ENCODE data around the gene TMOD3. TPM values are rescaled to one million over a fixed set of nuclear protein-coding genes. Genes with fewer than 3 reads are reported as not detected.
A peak's percentile ranks its signal among the peaks of the same experiment; 100 is the strongest.

Gene TMOD3
- total and polyA plus RNA-seq, 12 donors: 5.4 to 28.7 (median 18.2) TPM

GRCh38 chr15:51869060-51869421, 39.6 kb downstream of the TMOD3 start:
- ATAC-seq: no peak
- Histone ChIP-seq H3K4me1 (peaks cover 0 to 5% (median 0%) of the 10 kb centered on the region in 9 donors), H3K27ac (no peak overlapping the region), H3K36me3 (peaks cover 0 to 91% (median 23%) of the 10 kb centered on the region in 9 donors), H3K9me3 (peaks cover 0 to 7% (median 0%) of the 10 kb centered on the region in 11 donors), H3K27me3 (no peaks in the 10 kb centered on the region), H3K4me3 (no peak overlapping the region)
- TF ChIP-seq CTCF (IDR thresholded peaks at IDR 0.05): no peak
- WGBS, 2 donors: 68 to 75% methylated on average over 2 of the region's 2 CpGs
- intact Hi-C loops (cut with DNase I): no loop called here
- DNase-seq: no peak

DNA sequence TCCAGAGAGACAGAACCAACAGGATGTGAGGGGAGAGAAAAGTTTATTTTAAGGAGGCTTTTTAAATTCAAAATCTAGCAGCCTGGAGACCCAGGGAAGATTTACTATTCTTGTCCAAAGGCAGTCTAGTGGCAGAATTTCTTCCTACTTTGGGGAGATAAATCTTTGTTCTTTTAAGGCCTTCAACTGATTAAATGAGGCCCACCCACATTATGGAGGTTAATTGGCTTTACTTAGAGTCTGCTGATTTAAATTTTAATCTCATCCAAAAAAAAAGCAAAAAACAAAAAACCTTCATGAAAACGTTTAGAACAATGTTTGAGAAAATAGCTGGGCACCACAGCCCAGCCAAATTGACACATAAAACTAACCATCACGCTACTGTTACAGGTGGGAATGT, 41.3 kb downstream of the TMOD3 start:
- peaks cover 0 to 22% (median 10%) of the 10 kb centered on the region in 9 donors for H3K4me1 ChIP-seq
- ATAC-seq (no peak), DNase-seq (no peak)
- H3K36me3 ChIP-seq: peaks cover 0 to 84% (median 14%) of the 10 kb centered on the region in 9 donors
- WGBS, 2 donors: 73 to 82% methylated on average over 2 of the region's 2 CpGs
- no peaks in the 10 kb centered on the region for H3K27me3 ChIP-seq
- H3K9me3 ChIP-seq: peaks cover 0 to 7% (median 0%) of the 10 kb centered on the region in 11 donors
- TF ChIP-seq CTCF (IDR thresholded peaks at IDR 0.05): no peak
- H3K27ac ChIP-seq: no peak overlapping the region
- no peak overlapping the region for H3K4me3 ChIP-seq
- intact Hi-C loops (cut with DNase I): no loop called here

DNA sequence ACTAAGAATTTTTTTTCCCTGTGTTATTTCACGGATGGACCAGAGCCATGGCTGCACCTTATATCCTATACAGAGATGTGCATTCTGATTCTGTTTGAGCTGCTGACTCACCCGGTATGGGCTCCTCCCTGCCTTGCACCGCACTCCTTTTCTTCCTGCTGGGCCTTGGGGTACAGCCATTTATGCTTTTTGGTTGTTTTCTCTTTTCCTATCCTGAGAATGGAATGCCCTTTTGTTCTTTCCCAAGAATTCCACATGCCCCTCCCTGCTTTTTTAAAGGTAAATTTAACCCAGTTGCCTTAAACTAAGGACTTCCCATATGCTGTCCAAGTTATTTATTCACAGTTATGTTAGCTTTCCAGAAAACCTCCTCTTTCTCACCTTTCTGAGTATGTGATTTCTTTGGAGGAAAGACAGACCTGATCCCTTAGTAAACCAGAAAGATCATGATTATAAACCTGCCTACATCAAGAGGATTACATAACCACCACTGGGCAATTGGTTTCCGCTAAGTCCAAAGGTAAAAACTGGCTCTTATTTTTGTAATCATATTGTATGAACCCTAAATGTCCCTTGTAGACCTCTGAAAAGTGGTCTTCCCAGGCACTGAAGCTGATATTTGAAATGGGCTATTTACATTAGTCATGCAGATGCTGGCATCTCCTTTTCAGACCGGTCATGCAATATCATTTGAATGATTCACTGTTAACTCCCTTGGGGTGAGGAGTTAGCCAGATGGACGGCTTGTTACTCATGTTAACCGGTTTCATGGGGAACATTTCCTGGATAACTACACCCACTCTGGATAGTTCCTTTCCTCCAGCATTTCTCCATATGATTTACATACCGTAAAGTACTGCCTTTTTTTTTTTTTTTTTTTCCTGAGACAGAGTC, 45.5 kb downstream of the TMOD3 start:
- WGBS, 2 donors: 52 to 57% methylated on average over 8 of the region's 8 CpGs
- Histone ChIP-seq H3K27me3 (no peaks in the 10 kb centered on the region), H3K36me3 (peaks cover 0 to 66% (median 9%) of the 10 kb centered on the region in 9 donors), H3K4me3 (no peak overlapping the region), H3K27ac (peak overlapping the region in 7 of 10 donors; percentile 9 to 67 (median 54)), H3K9me3 (peaks cover 0 to 5% (median 0%) of the 10 kb centered on the region in 11 donors), H3K4me1 (peaks cover 0 to 48% (median 28%) of the 10 kb centered on the region in 9 donors)
- peak in 1 of 2 donors; percentile 40 for DNase-seq
- ATAC-seq: peak in 7 of 8 donors; percentile 34 to 84 (median 76)
- intact Hi-C loops (cut with DNase I): loop anchor here in 3 of 10 donors (5.0 kb wide), 2 partner anchors 33 to 43 kb away; no protein-coding TSS in a partner anchor
- TF ChIP-seq CTCF (IDR thresholded peaks at IDR 0.05): no peak

- H3K27me3 ChIP-seq: no peaks in the 10 kb centered on the region
- peaks cover 0 to 54% (median 4%) of the 10 kb centered on the region in 9 donors for H3K36me3 ChIP-seq
- WGBS, 2 donors: 91 to 100% methylated on average over 5 of the region's 5 CpGs
- H3K9me3 ChIP-seq: no peaks in the 10 kb centered on the region
- TF ChIP-seq CTCF (IDR thresholded peaks at IDR 0.05): no peak
- H3K27ac ChIP-seq: peak overlapping the region in 2 of 10 donors; percentile 1 to 61
- H3K4me3 ChIP-seq: no peak overlapping the region
- DNase-seq (no peak), ATAC-seq (no peak)
- H3K4me1 ChIP-seq: peaks cover 0 to 60% (median 34%) of the 10 kb centered on the region in 9 donors
- intact Hi-C loops (cut with DNase I): loop anchor here in 3 of 10 donors (5.0 kb wide), 2 partner anchors 34 to 44 kb away; no protein-coding TSS in a partner anchor
Observed at GRCh38 chr15:51876169-51876568, 46.7 kb downstream of the TMOD3 start.
